ENCODE measurements around the gene ZIC2.

DNA sequence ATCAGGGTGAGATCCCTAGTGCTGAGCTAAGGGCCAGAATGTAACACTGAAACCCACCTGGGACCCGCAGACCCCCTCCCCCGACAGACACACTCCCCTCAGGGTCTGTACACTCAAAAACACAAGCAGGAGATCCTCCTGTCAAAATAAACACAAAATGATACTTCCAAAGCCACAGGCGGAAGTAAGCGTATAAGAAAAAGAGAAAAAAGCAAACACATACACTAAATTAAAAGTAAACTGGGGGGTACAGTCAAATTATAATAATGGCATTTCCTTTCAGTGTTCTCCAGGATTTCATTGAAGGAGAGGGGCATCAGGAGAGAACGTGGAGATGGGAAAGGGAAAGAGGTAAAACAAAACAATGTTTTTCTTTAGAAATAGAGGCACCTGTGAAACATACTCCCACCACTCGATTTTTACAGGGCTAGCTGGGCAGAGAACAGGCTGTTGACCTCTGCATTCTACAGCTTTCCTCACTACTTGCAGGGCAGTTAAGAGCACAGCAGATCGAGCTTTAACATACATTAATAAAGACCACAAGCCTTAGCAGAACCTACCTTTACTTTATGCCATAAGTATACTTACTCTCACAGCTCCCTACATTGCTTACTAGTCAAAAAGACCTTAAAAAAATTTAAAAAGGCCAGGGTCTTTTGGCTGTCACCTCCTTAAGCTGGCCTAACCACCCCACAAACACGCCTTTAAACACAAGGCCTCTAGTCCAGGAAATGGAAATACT is 15.3 kb upstream of the ZIC2 start:
- TF ChIP-seq POLR2A (IDR thresholded peaks at IDR 0.05) (no peak), POLR2AphosphoS5 (IDR thresholded peaks at IDR 0.05) (no peak)
